NCI-H2196 (cell line): ENCODE results near the gene WIZ.
"Not testable (repeated sequence)": the region's sequence is repeated elsewhere in the genome, so short reads cannot be mapped to it uniquely, and the experiment has no call there.

ENCODE experiments used
- DNase-seq: peaks from one replicate; lab custom pipeline; 2025; ENCODE audit not compliant: unreplicated experiment; lab: John Stamatoyannopoulos, UW

WIZ gene

GRCh38 chr19:15411351-15411750 lies 38.4 kb downstream of the WIZ start:
- not testable (repeated sequence) for DNase-seq

GRCh38 chr19:15404780-15405211 lies 45.0 kb downstream of the WIZ start:
- no peak for DNase-seq

- no peak for DNase-seq
Measured at GRCh38 chr19:15404097-15404779, 45.5 kb downstream of the WIZ start.

GRCh38 chr19:15403151-15403531 lies 46.6 kb downstream of the WIZ start:
- no peak for DNase-seq

GRCh38 chr19:15402411-15403150 lies 47.2 kb downstream of the WIZ start:
- no peak for DNase-seq

- no peak for DNase-seq
Measured at GRCh38 chr19:15401397-15401710, 48.4 kb downstream of the WIZ start.

GRCh38 chr19:15400521-15401396 lies 49.0 kb downstream of the WIZ start:
- no peak for DNase-seq

- DNase-seq = no peak
Measured at GRCh38 chr19:15399635-15400034, 50.1 kb downstream of the WIZ start.

GRCh38 chr19:15399234-15399515 lies 50.6 kb downstream of the WIZ start:
- no peak for DNase-seq

- no peak for DNase-seq
Measured at GRCh38 chr19:15398501-15399233, 51.1 kb downstream of the WIZ start.

GRCh38 chr19:15397782-15398181 lies 52.0 kb downstream of the WIZ start:
- DNase-seq = no peak

GRCh38 chr19:15397236-15397635 lies 52.5 kb downstream of the WIZ start:
- DNase-seq = no peak

- no peak for DNase-seq
Measured at GRCh38 chr19:15396436-15396835, 53.3 kb downstream of the WIZ start.

GRCh38 chr19:15395251-15395650 lies 54.5 kb downstream of the WIZ start:
- DNase-seq = not testable (repeated sequence)

- DNase-seq = no peak
Measured at GRCh38 chr19:15394426-15394825, 55.3 kb downstream of the WIZ start.

GRCh38 chr19:15393963-15394362 lies 55.8 kb downstream of the WIZ start:
- DNase-seq = no peak

GRCh38 chr19:15390814-15391213 lies 58.9 kb downstream of the WIZ start:
- no peak for DNase-seq

- DNase-seq = no peak
Measured at GRCh38 chr19:15381864-15382263, 67.9 kb downstream of the WIZ start.

- no peak for DNase-seq
Measured at GRCh38 chr19:15381429-15381828, 68.3 kb downstream of the WIZ start.

- DNase-seq = peak; percentile 67
Measured at GRCh38 chr19:15379999-15380647, 69.6 kb downstream of the WIZ start.
